GM15510 (cell line): ENCODE data around the gene KCNH6.

Experiments used
- POLR2A ChIP-seq: IDR thresholded peaks from 3 replicates; pipeline ENCODE4 v1.6.1; 2011; ENCODE audit warnings: borderline replicate concordance; ENCODE audit not compliant: insufficient read length; ENCODE audit errors: extremely low read depth

The KCNH6 gene

GRCh38 chr17:63544467-63545301 lies 21.5 kb downstream of the KCNH6 start:
- no peak for TF ChIP-seq POLR2A

- no peak for TF ChIP-seq POLR2A
Observed at GRCh38 chr17:63546308-63547082, 23.3 kb downstream of the KCNH6 start.

- no peak for TF ChIP-seq POLR2A
Observed at GRCh38 chr17:63547083-63547523, 23.9 kb downstream of the KCNH6 start.

- TF ChIP-seq POLR2A: no peak
Observed at GRCh38 chr17:63549289-63549945, 26.3 kb downstream of the KCNH6 start.

- peak; percentile 73 for TF ChIP-seq POLR2A
Observed at GRCh38 chr17:63549946-63550816, 27.0 kb downstream of the KCNH6 start, which contains the start of gene DCAF7. DCAF7 (plus strand) TSS chr17:63550477; CDS start chr17:63550678, 201 bp downstream.

GRCh38 chr17:63550817-63551639 lies 27.9 kb downstream of the KCNH6 start:
- TF ChIP-seq POLR2A: no peak

GRCh38 chr17:63552211-63552610 lies 29.1 kb downstream of the KCNH6 start:
- no peak for TF ChIP-seq POLR2A

- TF ChIP-seq POLR2A: no peak
Observed at GRCh38 chr17:63555500-63556156, 32.5 kb downstream of the KCNH6 start.

GRCh38 chr17:63557416-63557815 lies 34.3 kb downstream of the KCNH6 start:
- no peak for TF ChIP-seq POLR2A

GRCh38 chr17:63558441-63558840 lies 35.3 kb downstream of the KCNH6 start:
- TF ChIP-seq POLR2A: no peak

GRCh38 chr17:63561819-63562218 lies 38.7 kb downstream of the KCNH6 start:
- TF ChIP-seq POLR2A: no peak

- TF ChIP-seq POLR2A: no peak
Observed at GRCh38 chr17:63563339-63563738, 40.2 kb downstream of the KCNH6 start.

- TF ChIP-seq POLR2A: no peak
Observed at GRCh38 chr17:63564562-63564961, 41.4 kb downstream of the KCNH6 start.
